Measurements from ENCODE around the gene NMT1.

DNA sequence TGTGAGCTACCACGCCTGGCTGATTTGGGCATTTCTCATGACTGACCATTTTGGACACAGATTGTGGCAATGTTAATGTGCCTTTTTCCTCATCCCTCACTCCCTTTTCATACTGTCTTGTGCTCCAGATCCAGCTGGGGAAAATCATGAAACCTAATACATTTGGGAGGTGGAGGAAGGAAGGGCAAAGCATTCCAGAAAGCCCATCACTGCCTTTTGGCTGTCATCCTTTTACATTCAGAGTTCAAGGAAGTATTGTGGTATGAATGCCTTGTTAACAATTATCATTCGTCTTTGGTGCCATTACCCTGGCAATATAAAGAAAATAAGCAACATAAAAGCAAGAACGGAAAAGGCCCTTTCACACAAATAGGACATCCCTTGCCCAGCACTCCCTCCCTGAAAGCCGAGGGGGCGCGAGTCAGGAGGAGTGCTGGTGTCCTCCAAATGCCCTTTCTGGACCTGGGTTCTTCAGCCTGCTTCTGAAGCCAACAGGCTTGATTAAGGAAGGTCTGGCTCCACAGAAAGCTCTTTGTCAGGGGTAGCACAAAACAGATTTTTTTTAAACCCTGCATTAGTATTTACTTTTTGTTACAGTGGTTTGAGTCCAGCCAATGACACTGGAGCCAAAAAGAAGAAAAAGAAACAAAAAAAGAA is 20.1 kb downstream of the NMT1 start:
- TF ChIP-seq SIN3A (IDR thresholded peaks at IDR 0.05; ENCODE audit: borderline replicate concordance, insufficient read depth, low read length), result no peak
- no peak for TF ChIP-seq POLR2AphosphoS5 (IDR thresholded peaks at IDR 0.05; ENCODE audit: low read depth, low read length)
